NK-92 (cell line): ENCODE measurements around the gene TCEA3.

Experiments
- DNase-seq: peaks from one replicate; lab custom pipeline; 2025; ENCODE audit not compliant: unreplicated experiment; lab: John Stamatoyannopoulos, UW

Gene TCEA3

DNA sequence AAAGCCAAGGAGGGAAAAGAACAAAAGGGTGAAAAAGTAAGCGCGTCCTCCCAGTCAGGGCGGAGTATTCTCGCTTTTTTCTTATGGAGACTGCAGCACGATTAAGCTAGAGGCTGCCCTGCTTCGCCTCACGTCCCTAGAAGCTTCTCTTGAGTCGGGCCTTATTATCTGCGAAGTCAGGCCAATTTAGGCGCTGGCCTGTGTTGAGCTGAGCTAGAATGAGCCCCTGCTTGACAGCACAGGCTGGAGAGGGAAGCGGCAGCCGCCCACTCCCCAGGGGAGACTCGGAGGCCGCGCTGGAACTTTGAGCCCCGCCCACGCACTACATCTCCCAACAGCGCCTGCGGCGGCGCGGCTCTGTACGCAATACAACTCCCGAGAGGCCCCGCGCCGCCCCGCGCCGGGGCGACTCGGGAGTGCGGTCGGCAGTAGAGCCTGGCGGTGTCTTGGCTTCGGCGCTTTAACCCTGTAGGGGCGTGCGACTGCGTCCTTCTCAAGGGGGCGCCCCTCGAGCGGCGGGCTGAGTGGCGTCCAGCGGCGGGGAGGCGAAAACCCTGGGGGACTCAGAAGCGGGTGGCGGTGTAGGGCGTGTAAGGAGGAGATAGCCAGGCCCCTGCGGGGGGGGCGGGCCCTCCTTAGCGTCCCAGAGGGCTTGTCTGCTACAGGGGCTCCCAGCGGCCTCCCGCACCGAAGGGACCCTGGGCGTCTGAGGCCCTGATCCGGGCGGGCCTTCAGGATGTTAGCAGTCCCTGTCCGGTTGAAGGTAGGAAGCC is 55.8 kb downstream of the TCEA3 start:
- DNase-seq = peak; percentile 32

DNA sequence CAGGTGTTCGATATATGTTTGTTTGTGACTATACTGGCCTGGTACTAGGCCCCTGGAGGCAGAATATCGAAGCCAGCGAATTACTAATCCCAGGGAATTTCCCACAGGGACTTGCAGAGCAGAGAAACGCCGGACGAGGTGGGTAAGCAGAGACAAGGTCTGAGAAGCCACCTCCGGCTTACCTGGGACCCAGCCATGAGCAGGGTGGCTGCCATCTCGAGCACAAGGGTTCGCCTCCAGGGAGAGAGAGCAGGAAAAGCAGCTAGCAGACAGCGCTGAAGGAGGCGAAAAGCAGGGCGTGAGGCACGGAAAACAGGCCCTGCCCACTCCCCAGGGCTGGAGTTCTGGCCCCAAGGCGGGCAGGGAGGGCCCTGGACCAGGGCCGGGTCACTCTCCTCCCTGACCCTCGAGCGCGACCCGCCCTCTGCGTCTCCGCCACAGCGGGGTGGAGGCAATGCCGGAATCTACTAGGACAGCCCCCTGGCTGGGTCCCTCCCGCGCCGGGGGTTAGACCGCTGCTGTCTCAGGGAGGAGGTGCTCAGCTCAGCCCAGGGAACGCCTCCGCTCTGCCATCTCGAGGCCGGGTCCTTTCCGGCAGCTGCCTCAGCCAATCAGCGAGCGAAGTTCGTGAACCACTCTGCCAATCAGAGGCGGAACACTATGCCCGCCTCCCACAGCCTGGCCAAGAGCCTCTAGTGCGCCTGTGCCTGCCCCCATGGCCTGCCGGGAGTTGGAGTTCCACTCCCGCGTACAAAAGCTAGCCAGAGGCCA is 56.6 kb downstream of the TCEA3 start:
- DNase-seq = peak; percentile 93

DNA sequence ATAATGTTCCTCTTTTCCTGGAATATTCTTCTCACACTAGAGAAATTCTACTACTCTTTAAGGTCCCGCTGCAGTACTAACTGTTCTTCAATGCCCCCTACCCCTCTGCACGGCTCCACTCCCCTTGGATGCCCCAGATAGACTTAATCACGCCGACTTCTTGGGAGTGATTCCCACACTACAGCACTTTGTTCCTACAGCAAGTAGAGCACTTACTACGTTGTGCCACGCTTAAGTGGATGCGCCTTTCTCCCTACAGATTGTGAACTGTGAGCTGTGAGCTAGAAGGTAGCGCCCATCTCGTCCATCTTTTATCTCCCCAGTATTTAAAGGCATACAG is 57.1 kb downstream of the TCEA3 start:
- no peak for DNase-seq

DNA sequence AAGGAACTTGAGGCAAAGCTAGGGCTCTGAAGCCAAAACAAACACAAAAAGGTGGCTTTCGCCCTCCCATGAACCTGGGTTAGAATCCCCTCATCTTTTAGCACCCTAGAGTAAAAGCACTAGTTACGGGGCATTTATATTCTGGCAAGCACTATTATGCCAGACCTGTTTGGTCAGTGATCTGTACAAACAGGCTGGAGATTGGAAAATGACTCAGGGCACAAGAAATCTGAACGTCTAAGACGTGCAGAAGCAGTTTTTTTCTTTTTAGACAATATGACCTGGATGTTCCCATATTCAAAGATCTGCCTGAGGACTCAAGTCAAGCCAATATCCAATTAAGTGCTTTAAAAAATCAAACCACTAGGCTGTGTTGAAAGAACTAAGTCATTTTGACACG is 58.0 kb downstream of the TCEA3 start:
- DNase-seq = no peak

DNA sequence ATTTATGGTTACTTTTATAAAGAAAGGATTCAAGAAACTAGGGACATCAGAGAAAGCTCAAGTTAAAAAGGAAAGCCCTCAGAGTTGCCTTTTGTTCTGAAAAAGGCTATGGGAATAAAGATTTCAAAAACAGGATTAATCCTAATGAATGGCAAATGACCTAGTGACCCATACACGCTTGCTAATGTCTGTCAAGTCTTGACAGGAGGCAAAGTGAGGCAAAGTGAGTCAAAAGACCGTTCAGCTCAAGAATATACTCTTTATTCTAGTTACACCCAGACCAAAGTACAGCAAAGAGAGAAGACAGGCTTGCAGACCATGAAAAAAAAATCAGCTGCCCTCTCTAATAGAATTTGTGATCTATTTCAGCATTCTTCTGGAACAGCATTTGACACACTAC is 58.4 kb downstream of the TCEA3 start:
- no peak for DNase-seq

DNA sequence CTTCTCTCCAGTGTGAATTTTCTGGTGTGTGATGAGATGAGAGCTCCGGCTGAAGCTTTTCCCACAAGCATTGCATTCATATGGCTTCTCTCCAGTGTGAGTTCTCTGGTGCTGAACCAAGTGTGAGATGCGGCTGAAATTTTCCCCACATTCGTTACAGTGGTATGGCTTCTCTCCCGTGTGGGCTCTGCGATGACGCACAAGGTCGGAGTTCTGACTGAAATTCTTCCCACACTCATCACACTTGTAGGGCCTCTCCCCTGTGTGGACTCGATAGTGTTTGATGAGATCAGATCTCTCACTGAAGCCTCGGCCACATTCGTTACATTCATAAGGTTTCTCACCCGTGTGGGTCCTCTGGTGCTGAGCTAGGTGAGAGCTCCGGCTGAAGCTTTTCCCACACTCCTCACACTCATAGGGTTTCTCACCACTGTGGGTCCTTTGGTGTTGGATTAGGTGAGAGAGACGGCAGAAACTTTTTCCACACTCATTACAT is 62.3 kb downstream of the TCEA3 start:
- no peak for DNase-seq

DNA sequence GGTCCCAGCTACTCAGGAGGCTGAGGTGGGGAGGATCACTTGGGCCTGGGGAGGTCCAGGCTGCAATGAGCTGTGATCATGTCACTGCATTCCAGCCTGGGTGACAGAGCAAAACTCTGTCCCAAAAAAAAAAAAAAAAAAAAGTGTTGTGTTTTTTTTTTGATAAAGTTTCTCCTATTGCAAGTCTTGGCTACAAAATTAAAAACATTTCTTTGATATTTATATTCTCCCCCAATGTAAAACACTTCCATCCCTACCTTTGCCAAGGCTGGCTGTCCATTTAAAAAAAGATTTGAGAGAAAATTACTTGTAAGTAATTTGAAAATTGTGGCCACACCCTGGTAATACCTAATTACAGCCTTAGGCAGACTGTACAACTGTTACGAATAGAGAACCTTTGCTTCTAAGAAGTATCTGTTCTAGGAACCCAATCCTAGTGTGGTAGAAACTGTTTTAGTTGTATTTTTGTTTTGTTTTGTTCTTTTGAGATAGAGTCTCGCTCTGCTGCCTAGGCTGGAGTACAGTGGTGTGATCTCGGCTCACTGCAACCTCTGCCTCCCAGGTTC is 66.2 kb downstream of the TCEA3 start:
- no peak for DNase-seq

DNA sequence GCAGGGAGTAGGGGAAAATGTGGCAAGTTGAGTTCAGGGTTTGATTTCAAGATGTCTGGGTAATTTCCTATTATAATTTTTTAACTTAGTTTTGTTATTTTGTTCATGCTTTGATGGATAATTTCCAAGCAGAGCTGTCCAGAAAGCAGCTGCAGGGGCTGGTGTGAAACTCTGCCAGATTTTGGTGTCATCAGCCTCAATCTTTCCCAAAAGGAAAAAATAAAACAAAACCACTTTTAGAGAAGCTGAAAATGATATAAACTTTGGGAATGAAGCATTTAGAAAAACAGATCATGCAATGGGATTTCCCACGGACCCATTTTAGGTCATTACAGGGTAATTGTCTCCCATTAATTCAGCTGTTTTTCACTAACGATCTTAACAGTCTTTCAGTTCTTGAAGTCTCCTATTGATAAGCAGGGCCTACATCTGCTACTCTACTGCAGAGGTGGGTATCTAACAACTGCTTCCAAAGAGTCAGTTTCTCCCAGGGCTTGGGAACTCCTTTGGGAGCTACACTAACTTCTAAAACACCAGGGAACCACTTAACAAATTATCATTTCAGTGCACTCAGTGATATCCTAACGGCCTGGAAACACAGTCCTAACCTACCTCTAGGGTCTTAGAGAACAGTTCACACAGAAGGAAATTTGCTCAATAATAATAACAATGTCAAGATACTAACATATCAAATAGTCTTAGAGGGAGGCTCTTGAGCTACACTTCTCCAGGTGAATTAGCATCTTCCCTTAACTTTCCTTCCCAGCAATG is 67.2 kb downstream of the TCEA3 start:
- DNase-seq = no peak

DNA sequence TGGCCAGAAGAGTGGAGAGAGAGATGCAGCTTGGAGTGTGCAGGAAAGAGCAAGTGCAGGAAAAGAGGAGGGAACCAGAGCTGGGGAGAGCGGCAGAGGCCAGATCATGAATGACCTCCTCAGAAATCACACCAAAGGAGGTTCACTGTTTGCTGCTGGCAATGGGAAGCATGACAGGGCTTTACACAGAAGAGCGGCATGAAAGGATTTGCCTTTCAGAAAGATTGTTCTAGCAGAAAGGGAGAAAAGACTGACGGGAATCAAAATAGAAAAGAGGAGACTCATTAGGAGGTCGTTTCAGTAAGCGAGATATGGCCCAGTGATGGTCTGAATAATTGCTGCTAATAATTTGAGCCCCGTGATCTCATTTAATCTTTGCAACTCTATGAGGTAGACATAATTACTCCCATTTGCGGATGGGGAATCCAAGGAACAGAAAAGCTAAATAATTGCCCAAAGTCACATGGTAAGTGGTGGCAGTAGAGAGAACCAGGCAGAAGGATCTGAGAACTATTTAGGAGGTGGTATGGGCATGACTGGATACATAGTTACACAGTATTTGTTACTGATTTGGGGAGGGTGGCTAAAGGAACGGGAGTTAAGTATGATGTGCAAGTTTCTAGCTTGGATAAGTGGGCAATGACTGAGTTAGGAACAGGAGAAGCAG is 67.9 kb downstream of the TCEA3 start:
- no peak for DNase-seq

DNA sequence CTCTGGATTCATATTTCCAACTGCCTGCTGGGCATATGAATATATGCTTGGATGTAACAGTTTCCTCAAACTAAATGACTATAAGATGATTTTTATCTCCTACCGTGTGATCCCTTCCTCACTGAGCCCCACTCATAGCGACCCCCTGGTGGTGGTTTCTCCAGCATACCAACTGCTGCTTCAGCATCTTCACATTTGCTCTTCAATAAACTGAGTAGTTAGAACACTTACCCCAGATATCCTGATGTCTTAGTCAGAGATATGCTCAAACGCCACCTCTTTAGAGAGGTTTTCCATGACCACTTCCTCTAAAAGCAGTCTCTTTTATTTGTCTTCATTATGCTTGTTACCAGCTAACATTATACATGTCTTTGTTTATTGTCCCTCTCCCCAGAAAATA is 70.3 kb downstream of the TCEA3 start:
- DNase-seq = no peak

DNA sequence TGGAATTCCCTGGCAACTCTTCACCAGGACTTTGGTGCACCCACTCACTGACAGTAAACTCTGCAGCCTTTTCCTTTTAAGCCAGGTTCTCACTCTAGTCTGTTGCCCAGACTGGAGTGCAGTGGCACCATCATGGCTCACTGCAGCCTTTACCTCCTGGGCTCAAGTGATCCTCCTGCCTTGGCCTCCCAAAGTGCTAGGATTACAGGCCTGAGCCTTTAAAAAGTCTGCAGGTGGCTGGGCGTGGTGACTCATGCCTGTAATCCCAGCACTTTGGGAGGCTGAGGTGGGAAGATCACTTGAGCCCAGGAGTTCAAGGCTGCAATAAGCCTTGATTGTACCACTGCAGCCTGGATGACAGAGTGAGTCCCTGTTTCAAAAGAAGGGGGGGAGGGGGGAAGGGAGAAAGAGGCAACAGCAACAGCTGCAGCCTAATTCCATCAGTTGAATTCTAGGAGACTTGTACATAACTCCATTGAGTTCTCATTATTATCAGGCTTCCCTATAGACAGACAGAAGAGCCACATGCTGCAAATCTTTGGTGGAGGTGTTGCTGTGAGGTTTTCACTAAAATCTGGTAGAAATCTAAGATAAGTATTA is 72.4 kb downstream of the TCEA3 start:
- no peak for DNase-seq

DNA sequence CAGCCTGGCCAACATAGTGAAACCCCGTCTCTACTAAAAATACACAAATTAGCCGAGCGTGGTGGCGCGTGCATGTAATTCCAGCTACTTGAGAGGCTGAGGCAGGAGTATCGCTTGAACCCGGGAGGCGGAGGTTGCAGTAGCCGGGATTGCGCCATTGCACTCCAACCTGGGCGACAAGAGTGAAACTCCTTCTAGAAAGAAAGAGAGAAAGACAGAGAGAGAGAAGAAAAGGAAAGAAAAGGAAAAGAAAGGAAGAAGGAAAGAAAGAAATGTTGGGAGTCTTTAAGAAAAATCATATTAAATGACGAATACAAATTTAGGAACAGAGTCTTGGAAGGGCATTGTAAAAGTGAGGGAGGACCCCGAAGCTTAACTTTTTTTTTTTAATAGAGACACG is 78.6 kb downstream of the TCEA3 start:
- no peak for DNase-seq

DNA sequence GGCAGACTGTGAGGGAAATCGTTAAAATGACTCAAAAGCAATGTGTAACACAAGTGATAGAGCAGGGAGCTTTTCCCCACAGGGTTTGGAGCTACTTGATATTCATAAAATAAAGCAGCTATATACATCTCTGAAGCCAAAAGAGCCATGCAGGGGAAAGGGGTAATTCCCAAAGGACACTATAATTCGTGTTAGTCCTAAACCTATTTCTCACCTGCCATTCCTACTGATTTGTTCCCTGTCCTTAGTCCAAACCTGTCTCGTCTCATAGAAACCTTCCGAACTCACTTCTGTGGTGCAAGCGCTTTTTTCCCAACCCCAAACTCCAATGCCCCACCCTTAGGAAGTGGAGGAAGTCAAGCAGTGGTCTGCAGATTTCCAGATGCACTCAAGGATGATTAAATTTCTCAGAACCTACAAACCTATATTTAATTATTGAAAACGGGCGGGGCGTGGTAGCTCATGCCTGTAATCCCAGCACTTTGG is 79.5 kb downstream of the TCEA3 start:
- DNase-seq = no peak

DNA sequence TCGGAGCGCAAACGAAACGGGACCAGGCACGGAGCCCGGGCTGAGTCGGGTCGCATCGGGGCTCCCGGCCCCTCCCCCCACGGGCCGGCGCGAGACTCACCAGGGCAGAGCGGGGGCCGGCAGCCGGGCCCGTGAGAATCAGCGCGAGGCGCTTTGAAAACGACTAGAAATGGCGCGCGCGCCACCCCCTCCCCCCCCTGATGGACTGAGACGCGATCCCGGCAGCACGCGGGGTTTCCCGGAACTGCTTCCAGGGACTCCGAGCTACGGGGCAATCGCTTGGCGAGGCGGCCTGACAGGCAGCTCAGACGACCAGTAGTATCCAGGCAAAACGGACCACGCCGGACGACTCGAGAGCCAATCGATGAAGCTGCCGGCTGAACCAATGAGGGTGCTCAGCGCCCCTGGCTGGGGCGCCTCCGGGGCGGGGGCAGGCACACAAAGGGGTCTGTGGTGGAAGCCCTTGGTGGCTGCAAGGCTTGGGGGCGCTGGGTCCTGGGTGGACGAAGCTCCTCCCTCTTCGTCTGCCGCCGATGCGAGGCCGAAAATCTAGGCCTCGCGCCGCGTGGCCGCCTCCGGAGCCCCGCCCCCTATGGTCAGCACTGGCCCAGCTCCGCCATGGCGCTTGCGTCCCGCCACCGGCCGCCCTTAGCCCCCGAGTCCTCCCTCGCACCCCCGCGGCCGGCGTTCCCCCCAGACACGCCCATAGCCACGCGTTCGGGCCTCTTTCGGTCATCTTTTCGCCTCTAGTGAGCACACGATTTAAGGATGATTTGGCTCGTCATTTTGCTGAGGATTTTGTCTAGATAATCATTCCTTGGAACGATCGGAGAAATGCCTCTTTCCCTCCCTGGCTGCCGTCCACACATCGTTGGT is 80.2 kb downstream of the TCEA3 start, which contains the start of gene HNRNPR:
Gene HNRNPR (minus strand): TSS at position 174 of the 876 bp plus-strand sequence. CDS start 3,276 bp downstream, outside the sequence.
- DNase-seq = peak; percentile 94

DNA sequence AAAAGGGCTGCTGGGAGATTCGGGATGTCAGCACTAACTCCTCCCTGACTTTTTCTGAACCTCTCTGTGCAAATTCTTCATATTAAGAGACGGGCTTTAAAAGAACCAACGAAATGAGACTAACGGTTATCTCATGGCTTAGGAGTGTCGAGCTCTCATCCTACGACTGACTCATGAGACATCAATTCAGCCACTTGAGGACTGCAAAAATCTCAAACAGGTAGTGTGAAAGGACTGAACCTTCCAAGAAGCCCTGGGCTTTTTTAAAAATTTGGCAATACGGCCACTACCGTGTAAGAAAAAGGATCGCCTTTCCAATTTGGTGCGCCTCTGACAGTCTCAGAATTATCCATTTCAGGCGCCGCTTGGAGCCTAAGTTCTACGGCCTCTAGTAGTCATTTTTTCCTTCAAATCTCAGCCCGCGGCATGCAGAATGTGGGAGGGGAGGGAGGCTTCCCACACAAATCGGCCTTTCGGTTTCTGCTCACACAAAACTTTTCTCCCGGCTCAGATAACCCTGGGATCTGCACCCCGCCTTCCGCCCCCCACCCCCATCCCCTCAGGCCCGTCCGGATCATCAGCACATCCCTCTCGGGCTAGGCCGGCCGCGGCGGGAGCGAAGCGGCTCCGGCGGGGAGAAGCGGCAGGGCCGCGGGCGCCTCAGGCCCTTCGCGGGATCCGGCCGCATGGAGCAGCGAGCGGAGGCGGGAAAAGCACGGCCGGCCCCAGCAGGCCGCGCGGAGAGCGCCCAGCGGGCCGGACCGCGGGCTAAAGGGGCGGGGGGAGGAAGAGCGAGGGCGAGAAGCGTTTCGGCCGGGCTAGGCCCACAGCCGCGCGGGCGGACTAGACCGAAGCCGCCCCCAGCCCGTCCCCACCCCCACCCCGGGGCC is 81.1 kb downstream of the TCEA3 start:
- DNase-seq = no peak

DNA sequence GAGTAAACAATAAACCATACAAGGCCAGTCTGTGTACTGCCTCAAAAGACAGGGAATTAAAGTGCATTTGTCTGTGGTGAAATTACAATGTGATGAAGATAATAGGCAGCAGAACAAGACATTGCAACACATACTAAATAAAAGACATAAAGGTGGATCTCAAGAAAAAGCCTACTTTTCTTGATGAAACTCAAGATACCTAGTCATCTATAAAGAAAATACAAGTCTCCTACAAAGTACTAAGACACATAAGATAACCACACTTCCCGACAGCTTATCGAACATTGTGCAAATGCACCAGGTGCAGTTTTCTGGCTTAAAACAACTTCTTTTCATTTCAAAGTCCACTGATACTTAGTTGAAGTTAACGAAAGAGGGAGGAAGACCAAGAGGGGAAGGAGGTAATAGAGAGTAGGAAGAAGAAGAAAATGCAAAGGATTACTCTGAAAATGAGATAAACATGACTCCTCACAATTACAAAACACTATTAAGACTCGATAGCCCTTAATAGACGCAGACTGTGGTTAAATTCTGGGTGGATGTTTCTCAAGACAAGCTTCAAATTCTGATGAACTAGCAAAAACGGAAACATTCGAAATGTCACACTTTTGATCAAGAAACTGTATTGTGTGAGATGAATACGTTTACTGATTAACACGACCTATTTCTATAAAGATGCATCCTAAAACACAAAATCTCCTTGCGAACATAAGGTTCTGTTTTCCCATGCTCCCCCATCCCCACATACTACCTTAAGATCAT is 82.4 kb downstream of the TCEA3 start:
- DNase-seq = no peak

DNA sequence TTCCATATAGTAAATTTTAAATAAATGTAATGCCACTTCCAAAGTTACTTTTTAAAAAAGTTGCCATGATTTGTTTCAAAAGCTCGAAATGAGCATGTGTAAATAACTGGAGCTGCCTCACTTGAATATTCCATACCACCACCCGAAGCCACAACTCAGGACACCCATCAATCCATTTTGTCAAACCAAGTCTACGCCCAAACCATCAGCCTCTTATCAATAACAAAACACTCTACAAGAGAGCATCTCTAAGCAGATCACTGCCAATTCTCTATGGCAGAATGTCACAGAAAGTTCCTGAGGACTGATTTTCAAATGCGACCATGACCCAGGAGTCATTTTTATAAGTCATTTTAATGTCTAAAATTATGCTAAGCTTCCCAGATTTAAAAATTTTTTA is 84.9 kb downstream of the TCEA3 start:
- no peak for DNase-seq
